Urothelium cell line (cell line): ENCODE measurements around the gene STX8.
A peak's percentile ranks its signal among the peaks of the same experiment; 100 is the strongest.
"Not testable (repeated sequence)": the region's sequence is repeated elsewhere in the genome, so short reads cannot be mapped to it uniquely, and the experiment has no call there.

Source experiments
- DNase-seq: peaks from one replicate; pipeline ENCODE4 v3.0.0; 2011; ENCODE audit warnings: low spot score, mixed read lengths
- FAIRE-seq: peaks from 2 replicates; lab custom pipeline; 2011; peaks lifted over from hg19 to GRCh38; lab: Jason Lieb, UNC

STX8 gene

DNA sequence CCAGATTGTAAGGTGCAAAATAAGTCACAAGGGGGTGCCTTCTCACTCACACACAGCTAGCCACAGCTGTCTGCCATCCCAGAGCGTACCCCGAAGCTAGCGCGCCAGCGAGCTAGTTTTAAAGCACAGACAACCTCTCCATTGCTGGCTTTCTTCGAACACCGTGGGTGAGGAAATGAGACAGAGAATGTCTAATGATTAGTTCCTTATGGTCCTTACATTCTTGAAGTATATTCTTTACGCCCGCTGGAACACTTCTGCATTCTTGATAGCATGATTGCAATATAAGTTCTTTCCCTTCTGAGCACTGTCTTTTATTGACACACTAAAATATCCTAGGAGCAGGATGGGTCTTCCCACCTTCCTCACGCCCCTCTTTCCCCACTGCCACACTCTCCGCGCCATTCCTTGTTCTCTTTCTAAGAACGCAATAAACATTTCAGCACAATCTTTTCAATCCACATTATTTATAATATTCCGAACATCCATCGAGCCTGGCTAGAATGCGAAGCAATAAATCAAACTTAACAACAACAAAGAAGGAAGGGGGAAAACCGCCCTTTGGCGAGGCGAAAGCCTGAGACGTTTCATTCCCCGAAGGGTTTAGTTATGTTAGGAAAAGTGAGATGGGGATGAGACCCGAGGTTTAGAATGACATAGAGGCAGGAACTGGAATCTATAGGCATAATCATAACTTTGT lies 303.0 kb downstream of the STX8 start:
- FAIRE-seq (no peak), DNase-seq (no peak)

DNA sequence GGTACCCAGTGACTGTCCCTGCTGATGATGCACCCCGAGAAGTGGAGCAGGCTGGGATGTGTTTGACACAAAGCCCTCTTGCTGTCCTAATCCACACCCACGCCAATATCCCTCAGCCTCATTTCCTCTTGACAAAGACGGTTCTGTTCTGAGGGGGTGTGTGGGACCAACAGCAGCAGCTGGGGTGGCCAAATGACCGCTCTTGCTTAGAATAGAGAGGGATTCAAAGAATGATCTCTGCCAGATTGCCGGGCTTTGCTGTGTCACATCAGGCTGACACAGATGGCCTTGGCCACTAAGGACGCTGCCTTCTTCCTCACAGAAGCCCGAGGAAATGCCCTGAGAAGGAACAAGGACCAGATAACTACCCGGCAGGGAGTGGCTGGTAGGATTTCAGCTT lies 303.6 kb downstream of the STX8 start:
- DNase-seq = no peak
- FAIRE-seq = no peak

DNA sequence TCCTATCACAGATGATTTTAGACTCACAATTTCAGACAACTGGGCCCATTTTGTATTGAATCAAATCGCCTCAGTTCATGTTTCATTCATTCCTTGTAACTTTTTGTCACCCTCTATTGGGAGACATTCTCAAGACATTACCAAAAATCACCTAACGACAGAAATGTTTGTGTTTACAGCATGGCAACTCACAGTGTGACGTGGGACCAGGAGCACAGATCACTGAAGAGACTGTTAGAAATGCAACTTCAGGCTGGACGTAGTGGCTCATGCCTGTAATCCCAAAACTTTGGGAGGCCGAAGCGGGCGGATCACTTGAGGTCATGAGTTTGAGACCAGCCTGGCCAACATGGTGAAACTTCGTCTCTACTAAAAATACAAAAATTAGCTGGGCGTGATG lies 304.7 kb downstream of the STX8 start:
- FAIRE-seq = no peak

DNA sequence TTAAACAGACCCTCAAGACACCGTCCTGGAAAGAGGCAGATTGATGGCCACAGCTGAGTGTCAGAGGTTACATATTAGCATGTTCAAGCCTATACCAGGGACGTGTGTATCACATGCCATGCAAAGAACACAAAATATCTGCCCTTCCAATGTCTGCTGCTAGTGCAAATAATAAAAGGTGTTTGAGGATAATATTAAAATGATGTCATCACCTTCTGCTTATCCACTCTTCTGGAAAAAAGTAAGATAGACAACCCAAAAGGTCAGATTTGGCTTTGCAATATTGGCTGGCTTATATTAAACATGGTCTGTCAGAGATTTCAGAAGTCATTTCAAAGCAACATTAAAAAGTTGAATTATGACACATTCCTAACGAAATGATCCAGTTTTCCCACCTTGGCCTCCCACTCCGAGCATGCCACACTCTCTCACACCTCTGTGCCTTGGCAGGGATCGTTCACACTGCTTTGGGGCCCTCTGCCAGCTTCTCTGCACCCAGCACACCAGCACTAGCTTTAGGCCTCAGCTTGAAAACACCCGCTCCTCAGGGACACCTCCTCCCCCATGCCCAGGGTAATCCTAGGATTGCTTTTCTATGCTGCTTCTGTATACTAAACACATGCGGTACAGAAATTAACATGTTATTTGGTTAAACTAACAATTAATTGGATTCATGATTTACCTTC lies 306.1 kb downstream of the STX8 start:
- FAIRE-seq = no peak
- DNase-seq = no peak

More for the DNA sequence above, 304.7 kb downstream of the STX8 start:
- DNase-seq = no peak

DNA sequence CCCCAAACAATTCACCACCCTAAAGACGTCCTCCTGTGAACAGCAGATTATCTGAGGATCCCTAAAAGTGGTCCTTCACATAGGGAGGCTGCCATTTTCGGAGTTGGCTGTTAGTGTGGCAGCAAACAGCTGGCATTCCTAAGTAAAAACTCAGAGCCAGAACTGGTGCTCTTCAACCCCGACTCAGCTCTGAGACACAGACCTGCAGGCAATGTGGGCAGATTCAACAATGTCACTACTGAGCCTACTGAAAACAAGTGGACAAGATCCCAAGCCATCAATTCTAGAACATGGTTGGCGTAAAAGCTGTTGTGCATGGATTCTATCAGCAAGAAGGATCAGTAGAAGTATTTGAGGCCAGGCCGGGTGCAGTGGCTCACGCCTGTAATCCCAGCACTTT lies 307.1 kb downstream of the STX8 start:
- no peak for DNase-seq
- FAIRE-seq = no peak

DNA sequence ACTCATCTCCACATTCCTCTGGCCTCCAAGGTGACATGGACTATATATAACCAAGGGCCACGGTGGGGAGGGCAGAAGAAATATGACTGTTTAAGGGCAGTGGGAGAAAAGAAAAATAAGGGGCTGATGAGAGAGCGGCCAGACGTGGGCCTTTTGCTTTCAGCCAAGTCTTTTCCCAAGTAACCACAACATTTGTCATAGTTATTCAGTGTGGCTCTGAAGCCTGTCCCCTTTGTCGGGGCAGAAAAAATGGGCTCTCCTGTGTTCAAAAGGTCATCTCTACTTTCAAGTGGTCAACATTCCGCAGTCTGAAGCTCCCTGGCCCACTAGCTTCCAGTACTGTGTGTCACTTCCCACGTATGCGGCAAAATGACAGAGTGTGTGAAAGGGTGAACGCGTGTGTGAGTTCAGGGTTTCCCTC lies 308.9 kb downstream of the STX8 start:
- DNase-seq (no peak), FAIRE-seq (no peak)

DNA sequence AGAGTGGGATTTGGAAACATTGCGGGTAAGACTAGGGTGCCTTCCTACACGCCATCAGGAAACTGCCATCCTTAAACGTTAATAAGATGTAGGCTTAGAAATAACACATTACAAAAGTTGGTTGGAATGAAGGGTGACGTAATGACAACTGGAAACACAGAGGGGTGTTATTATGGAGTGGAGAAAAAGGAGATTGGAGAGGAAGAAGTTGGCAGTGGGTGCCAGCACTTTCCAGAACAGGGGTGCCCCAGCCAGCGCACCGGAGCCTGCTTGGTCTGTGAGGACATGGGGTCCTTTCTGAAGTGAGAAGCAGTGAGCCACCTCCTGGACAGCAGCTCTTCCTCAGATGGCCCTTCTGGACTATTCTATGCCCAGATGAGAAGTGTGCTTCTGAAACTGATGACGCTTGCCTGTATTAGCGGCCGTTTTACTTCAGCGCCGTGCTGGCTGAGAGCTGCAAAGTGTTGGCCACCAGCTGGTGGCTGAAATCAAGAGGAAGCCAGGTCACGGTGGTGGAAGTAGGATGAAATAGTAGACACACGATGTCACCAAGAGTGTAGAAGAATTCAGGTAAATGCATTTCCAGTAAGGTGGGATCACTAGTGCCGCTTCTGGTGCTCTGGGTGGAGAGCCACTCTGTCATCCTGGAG lies 309.5 kb downstream of the STX8 start:
- no peak for FAIRE-seq
- DNase-seq = no peak

DNA sequence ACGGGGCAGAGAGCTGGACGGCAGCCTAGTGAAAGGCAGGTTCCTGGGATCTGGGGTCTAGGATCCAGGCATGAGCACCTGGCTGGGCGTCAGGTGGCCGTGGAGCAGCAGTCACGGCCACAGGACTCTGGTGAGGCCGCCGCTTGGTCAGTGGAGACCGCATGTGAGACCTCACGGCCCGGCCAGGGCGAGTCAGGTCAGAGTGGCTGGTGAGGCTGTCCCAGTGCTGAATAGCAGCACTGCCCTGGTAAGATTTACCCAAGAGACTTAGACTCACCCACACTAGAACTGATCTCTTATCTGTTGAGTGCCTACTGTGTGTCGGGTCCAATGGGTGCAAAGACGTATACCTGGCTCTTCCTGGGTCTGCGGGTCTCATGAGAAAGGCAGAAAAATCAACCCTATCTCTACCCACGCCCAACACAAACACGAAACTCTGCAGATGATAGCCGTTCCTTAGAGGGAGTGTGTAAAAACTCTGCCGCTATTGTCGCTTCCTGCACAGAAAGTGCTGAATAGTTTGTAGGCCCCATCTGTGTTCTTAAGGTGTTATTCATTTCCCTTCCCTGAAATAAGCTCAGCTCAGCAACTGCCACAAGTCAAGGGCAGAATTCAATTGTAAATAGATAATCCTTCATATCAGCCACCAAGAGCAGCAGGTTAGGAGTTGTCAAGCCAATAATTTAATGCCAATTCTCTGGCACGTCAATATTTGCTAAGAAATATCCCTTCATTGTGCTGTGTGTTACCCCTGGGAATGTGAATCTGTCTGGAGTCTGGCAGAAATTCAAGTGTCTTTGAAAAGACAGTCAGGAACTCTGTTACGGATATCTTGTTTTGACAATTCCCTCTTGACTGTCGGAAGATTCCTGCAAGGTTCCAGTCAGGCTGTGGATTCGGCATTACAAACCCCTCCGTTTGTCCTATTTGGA lies 314.3 kb downstream of the STX8 start:
- DNase-seq (no peak), FAIRE-seq (no peak)

DNA sequence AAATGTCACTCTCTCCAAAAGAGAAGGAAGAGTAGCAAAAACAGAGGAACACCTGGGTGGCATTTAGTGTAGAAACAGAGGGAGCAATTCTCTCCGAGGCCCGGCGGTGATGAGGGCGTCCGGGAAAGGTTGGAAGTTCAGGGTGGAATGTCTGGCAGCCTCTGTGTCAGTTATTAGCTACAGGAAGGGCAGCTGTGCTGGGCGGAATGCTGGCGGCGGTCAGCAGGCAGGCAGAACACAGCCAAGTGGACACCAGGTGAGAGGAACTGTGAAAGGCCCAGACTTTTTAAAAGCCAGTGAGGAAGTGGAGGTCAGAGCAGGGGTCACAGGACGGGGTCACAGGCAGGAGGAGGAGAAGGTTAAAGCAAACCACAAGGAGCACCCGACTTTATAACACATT lies 316.2 kb downstream of the STX8 start:
- no peak for FAIRE-seq

DNA sequence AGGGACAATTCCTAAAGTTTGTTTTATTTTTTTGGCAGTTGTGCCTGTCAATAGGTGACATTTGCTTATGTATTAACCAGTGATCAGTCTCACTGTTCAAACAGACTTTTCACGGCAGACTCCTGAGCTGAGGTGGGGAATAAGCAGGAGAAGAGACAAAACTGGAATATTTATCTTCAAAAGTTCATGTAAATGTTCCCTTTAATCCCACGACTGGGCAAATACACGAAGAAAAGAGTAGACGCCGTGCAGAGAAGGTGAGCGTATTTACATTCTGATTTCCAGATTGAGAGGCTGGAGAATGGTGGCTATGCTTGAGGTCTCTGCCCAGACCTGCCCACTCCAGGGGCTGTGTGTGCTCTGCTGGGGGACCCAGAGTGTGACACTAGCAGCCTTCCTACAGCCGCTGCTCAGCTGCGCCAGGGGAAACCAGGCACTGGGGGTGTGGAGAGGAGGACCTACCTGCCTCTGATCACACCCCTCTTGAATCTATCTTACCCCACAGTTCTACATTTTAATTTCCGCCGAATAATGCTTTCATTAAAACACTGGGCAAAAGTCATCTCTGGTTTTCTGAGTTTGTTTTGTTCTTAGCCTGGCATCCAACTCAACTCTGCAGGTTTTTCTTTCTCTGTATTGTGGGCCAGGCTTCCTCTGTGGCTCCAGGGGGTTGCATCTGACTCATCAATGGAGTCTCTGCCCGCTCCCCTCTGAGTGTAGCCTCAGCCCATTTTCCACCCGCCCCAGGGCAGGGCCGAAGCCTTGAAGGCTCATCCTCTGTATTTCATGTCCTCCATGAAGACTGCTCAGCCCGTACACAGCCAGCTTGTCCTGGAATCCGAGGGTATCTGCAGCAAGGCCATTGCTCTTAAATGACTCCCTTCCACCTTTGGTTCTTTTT lies 317.3 kb downstream of the STX8 start:
- DNase-seq = no peak
- FAIRE-seq = no peak

More for the DNA sequence above, 316.2 kb downstream of the STX8 start:
- DNase-seq = no peak

DNA sequence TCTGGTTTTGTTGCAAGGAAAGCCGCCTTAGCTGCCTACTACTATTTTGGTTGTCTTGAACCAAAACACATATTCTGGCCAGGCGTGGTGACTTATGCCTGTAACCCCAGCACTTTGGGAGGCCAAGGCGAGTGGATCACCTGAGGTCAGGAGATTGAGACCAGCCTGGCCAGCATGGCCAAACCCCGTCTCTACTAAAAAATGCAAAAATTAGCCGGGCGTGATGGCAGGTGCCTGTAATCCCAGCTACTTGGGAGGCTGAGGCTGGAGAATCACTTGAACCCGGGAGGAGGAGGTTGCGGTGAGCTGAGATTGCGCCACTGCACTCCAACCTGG lies 318.0 kb downstream of the STX8 start:
- not testable (repeated sequence) for FAIRE-seq, DNase-seq

DNA sequence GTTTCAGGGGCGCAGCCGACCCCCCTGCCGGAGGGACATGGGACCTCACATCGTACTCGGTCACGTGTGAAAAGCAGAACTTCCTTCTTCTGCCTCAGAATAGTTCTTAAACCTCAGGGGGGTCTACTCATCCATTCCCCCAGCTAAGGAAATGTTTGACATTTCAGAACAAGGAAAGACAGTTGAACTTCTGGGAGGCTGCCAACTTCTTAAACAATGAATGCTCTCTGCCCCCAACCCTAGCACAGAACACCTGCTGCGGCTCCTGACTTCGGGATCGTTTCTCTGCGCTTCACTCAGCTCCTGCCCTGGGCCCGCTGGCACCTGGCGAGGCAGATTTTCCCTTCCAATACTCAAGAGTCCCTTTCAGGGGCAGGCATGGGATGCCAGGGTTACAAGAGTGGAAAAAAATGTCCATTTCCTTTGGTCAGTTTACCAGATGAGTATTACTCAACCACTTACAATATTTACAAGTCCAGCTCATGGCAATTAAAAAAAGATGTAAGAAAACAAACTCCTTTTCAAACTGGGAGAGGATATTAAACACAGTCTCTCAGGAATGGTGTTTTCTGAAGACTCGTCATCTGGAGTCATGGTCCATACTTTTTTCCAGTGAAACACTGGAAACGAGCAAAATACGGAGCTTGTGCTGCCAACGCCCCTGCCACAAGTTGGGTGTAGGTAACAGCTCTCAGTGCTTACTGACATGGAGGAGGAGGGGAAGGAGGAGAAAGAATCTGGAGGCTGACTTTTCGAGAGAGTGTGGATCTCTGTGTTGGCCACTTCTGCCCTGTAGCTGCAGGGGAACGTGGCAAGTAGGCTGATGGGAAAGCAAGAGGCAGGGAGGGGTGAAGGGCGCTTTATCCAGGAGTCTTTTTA lies 318.6 kb downstream of the STX8 start:
- FAIRE-seq = no peak
- DNase-seq = peak; percentile 46

DNA sequence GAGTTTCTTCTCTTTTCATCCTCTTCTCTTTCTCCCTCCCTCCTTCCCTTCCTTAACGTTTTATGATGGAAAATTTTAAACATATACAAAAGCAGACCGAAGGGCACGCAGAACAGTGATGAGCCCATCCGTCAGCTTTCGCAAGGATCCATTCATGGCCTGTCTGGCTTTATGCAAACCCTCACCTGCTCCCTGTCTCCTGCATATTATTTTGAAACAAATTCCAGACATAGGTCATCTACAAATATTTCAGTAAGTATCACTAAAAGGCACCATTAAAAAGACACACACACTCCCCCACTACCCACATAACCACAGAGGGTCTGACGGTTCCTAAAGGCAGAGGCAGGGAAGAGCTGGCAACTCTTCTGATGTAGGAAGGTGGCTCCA lies 319.3 kb downstream of the STX8 start:
- no peak for DNase-seq
- no peak for FAIRE-seq

DNA sequence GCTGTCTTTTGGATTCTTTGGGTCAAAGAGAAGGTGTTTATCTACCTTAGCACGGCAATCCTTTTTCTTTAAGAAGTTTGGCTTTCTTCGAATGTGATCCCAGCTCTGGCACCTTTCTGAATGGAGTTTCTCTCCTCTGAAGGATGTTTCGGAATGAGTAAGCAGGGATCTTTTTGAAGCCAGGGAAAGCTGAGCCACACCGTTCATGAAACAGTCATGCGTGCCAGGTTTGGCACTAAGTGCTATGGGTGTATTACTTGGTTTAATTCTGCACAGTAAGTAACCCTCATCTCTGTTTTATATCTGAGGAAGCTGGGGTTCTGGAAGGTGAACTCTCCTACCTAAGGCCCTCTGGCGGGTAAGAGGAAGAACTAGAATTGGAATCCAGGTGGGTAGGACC lies 319.8 kb downstream of the STX8 start:
- DNase-seq = no peak
- no peak for FAIRE-seq

DNA sequence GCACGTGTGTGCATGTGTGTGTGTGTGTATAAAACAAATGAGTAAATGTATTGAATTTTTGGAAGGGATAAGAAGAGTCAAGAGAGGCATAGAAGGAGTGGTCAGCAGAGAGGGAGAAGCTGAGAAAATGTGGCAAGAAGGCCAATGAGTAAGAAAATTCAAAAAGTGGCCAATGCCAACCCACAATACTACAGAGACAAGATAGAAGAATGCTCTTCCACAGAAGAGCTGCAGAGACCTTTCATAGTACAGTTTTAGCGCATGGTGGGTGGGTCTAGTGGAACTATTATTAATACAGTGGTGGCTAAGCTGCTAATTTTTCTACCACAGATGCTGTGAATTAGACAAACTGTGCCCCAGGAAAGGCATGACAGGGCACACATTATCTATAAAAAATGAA lies 320.8 kb downstream of the STX8 start:
- no peak for FAIRE-seq

DNA sequence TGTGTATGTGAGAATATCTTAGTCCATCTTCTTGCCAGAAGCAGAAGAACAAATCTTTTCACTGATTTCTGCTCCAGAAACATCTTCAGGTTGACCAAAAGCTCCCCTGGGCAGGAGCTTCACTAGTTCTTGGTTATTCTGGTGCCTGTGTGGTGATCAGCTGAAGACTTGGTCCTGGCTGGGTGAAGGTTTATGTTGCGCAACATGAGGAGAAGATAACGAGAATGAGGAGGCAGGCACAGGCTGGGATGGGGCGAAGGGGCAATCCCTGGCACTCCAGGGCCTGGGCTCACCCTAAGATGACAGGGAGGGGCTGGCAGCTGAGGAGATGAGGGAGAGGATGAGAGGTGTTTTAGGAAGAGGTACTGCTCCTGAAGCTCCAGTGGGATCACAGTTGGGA lies 322.3 kb downstream of the STX8 start:
- FAIRE-seq (no peak), DNase-seq (no peak)

More for the DNA sequence above, 320.8 kb downstream of the STX8 start:
- DNase-seq = no peak

DNA sequence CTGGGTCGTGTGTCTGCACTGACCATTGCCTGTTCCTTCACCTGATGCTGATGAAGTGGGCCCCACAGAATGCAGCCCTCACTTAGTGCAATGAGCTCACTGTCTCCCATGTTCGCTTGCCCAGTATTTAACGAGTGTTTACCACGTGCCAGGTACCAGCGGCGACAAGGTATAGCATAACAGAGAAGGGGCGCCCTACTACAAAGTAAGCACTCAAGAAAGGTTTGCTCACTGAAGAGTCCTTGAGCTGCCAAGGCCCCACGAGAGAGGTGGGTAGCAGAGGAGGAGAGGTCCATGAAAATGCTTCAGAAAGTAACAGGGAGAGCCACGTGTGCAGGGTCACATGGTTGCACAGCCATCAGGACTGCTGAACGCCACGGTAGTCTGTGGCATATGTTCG lies 324.3 kb downstream of the STX8 start:
- no peak for FAIRE-seq
- DNase-seq = no peak

DNA sequence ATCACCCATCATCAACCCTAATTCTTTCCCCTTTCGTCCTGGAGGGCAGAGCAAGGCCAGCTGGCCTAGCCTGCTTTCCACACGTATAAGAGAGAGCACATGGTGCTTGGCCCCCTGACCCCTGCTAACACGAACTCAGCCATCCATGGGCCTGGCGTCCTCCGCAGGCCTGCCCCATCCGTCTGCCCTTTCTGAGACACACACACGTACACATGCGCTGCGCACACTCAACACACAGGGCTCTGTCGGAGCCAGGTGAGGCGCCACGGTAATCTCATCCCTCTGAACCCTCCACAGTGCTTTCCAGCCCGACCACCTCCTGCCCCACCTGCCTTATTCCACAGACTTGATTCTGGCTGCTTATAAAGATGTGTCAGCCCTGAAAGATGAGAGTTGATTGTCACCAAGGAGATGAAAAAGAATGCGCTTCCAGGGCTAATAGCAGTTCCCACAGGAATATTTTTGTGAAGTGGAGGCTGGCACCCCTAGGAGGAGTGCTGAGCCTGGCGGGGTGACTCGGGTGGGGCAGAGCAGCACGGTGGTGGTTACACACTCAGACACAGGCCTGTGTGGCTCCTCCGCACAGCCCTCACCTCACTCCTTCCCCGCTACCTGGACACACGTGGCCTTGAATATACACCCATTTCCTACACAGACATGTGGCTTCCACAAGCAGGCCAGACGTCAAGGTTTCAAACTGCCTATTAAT lies 326.2 kb downstream of the STX8 start:
- no peak for FAIRE-seq

More for the DNA sequence above, 326.2 kb downstream of the STX8 start:
- no peak for DNase-seq
